ENCODE data around the gene RCC2. TPM values are rescaled to one million over a fixed set of nuclear protein-coding genes. Genes with fewer than 3 reads are reported as not detected.

RCC2 gene
- total RNA-seq, 1 experiment from 2014 or later: 473 TPM

DNA sequence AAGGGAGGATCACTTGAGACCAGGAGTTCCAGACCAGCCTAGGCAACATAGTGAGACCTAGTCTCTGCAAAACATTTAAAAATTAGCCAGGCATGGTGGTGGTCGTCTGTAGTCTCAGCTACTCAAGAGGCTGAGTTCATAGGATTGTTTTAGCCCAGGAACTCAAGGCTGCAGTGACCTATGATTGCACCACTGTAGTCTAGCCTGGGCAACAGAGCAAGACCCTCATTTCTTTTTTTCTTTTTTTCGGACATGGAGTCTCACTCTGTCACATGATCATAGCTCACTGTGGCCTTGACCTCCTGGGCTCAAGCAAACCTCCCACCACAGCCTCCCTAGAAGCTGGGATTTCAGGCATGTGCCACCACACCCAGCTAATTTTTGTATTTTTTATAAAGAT, 31.9 kb upstream of the RCC2 start:
- peaks cover 7% of the 10 kb centered on the region; the same call in 1 of the 2 replicates for H3K4me1 ChIP-seq (ENCODE audit: insufficient read depth, low read length)
- H2BK5ac ChIP-seq (ENCODE audit: insufficient read length, low read length): no peak overlapping the region
- peak overlapping the region; percentile 94 for H3K27ac ChIP-seq (ENCODE audit: insufficient read length, low read depth, low read length)
- DNase-seq: no peak
- H2AK5ac ChIP-seq (ENCODE audit: insufficient read length, low read length): no peak overlapping the region
- no peaks in the 10 kb centered on the region for H3K23me2 ChIP-seq (ENCODE audit: insufficient read length, low read depth, low read length, poor library complexity, severe bottlenecking)
- H3K4me2 ChIP-seq (ENCODE audit: insufficient read depth, insufficient read length, low read length): no peak overlapping the region
- H3K4me3 Mint-ChIP-seq: peak overlapping the region in 1 of 2 experiments; percentile 35; a peak in 1 of 5 replicates
- H4K91ac ChIP-seq (ENCODE audit: insufficient read length, low read depth, low read length): no peak overlapping the region
- no peaks in the 10 kb centered on the region for H3K36me3 Mint-ChIP-seq (ENCODE audit: insufficient read depth in 1 of 3, low read depth in 3 of 3)
- peak overlapping the region; percentile 11 for H2BK12ac ChIP-seq (ENCODE audit: insufficient read length, low read depth, low read length)
- H3K27ac Mint-ChIP-seq: peak overlapping the region in 2 of 3 experiments; percentile 70 to 99; a peak in 4 of 7 replicates
- no peak overlapping the region for H3T11ph ChIP-seq (ENCODE audit: low read length)
- no peaks in the 10 kb centered on the region for H3K27me3 ChIP-seq (ENCODE audit: insufficient read depth, low read length)
- H3K56ac ChIP-seq (ENCODE audit: insufficient read length, low read depth, low read length): no peak overlapping the region
- no peak overlapping the region for H3K9ac ChIP-seq (ENCODE audit: extremely low read depth, insufficient read length, low read length)
- H2BK15ac ChIP-seq (ENCODE audit: low read depth, low read length): no peak overlapping the region
- H4K5ac ChIP-seq (ENCODE audit: insufficient read length, low read depth, low read length): no peak overlapping the region
- no peaks in the 10 kb centered on the region for H3K79me1 ChIP-seq (ENCODE audit: insufficient read depth, low read depth, low read length, poor library complexity, severe bottlenecking)
- H3K4ac ChIP-seq (ENCODE audit: low read depth, low read length): no peak overlapping the region
- no peak overlapping the region for H4K8ac ChIP-seq (replicated peaks; ENCODE audit: insufficient read length, low read depth, low read length)
- H3K23ac ChIP-seq (ENCODE audit: insufficient read length, low read depth, low read length): no peak overlapping the region
- H3K27me3 Mint-ChIP-seq (ENCODE audit: low read depth): peaks cover 1% of the 10 kb centered on the region
- H3K79me2 ChIP-seq (ENCODE audit: insufficient read depth, low read length): no peaks in the 10 kb centered on the region
- no peak overlapping the region for H2BK120ac ChIP-seq (ENCODE audit: low read depth, low read length, poor library complexity, severe bottlenecking)
- H3K4me1 Mint-ChIP-seq: peaks cover 30 to 36% of the 10 kb centered on the region in 2 experiments
- no peak overlapping the region for H2AFZ ChIP-seq (ENCODE audit: low read length)
- H2BK20ac ChIP-seq (ENCODE audit: low read depth, low read length, poor library complexity, severe bottlenecking): no peak overlapping the region
- H4K20me1 ChIP-seq (ENCODE audit: control insufficient read depth, insufficient read depth, insufficient read length): no peaks in the 10 kb centered on the region
- H3K9me3 ChIP-seq (ENCODE audit: control insufficient read depth, low read depth, low read length): no peaks in the 10 kb centered on the region
- no peak for TF ChIP-seq CTCF (conservative IDR thresholded peaks at IDR 0.05)
- WGBS (ENCODE audit: extremely low coverage, insufficient read length, low lambda C conversion rate): no CpG with 5 or more reads among the region's 2 CpGs
- peak overlapping the region; percentile 12 for H3K18ac ChIP-seq (ENCODE audit: insufficient read length, low read depth, low read length)
- H3K9me3 Mint-ChIP-seq: no peaks in the 10 kb centered on the region; a peak in 1 of 5 replicates
- H3K14ac ChIP-seq (ENCODE audit: insufficient read depth, low read length): no peak overlapping the region
